PFSK-1 (cell line): ENCODE results near the gene SCUBE1.

Source experiments
- FOXP2 ChIP-seq: optimal IDR thresholded peaks from 2 replicates; pipeline ENCODE3; 2011; ENCODE audit warnings: borderline replicate concordance, control low read depth, inconsistent platforms; ENCODE audit not compliant: insufficient read depth; ENCODE audit errors: extremely low read length, extremely low read depth
- POLR2AphosphoS5 ChIP-seq: IDR thresholded peaks from 2 replicates; pipeline ENCODE4 v1.6.1; 2012; ENCODE audit warnings: low read depth, mild to moderate bottlenecking, control low read depth, low read length, moderate library complexity
- REST ChIP-seq, 2 experiments: IDR thresholded peaks; 2 replicates each; pipeline versions ENCODE4 v1.6.1 to v1.8.0; 2011 to 2012; ENCODE audit warnings: low read depth in 2 of 2, low read length in 2 of 2, control low read depth in 1 of 2, inconsistent platforms in 1 of 2, mild to moderate bottlenecking in 1 of 2, moderate library complexity in 1 of 2; ENCODE audit not compliant: insufficient read depth in 1 of 2
- SIN3A ChIP-seq: IDR thresholded peaks from 2 replicates; pipeline ENCODE4 v1.6.1; 2012; ENCODE audit warnings: mild to moderate bottlenecking, low read length, moderate library complexity, borderline replicate concordance; ENCODE audit not compliant: insufficient read depth
- TAF1 ChIP-seq: IDR thresholded peaks from 2 replicates; pipeline ENCODE4 v1.6.1; 2012; ENCODE audit warnings: low read length, control low read depth, borderline replicate concordance; ENCODE audit not compliant: insufficient read depth

Gene SCUBE1

GRCh38 chr22:43341565-43341964 lies 1.6 kb downstream of the SCUBE1 start:
- no peak for TF ChIP-seq TAF1
- no peak for TF ChIP-seq POLR2AphosphoS5
- TF ChIP-seq SIN3A, result no peak
- no peak for TF ChIP-seq REST (IDR thresholded peaks at IDR 0.05; ENCODE audit: insufficient read depth in 1 of 2, low read depth in 2 of 2, low read length in 2 of 2)
- TF ChIP-seq FOXP2, result no peak

- TF ChIP-seq POLR2AphosphoS5 (no peak), SIN3A (no peak), TAF1 (no peak), REST (IDR thresholded peaks at IDR 0.05; ENCODE audit: insufficient read depth in 1 of 2, low read depth in 2 of 2, low read length in 2 of 2) (no peak), FOXP2 (no peak)
Measured at GRCh38 chr22:43338766-43339345, 4.3 kb downstream of the SCUBE1 start.

GRCh38 chr22:43337946-43338345 lies 5.2 kb downstream of the SCUBE1 start:
- TF ChIP-seq SIN3A, result no peak
- no peak for TF ChIP-seq FOXP2
- no peak for TF ChIP-seq REST (IDR thresholded peaks at IDR 0.05; ENCODE audit: insufficient read depth in 1 of 2, low read depth in 2 of 2, low read length in 2 of 2)
- TF ChIP-seq POLR2AphosphoS5, result no peak
- TF ChIP-seq TAF1, result no peak

- no peak for TF ChIP-seq SIN3A
- TF ChIP-seq REST (IDR thresholded peaks at IDR 0.05; ENCODE audit: insufficient read depth in 1 of 2, low read depth in 2 of 2, low read length in 2 of 2), result no peak
Measured at GRCh38 chr22:43337385-43337784, 5.8 kb downstream of the SCUBE1 start.

GRCh38 chr22:43334378-43334777 lies 8.8 kb downstream of the SCUBE1 start:
- no peak for TF ChIP-seq FOXP2
- TF ChIP-seq SIN3A, result no peak
- no peak for TF ChIP-seq POLR2AphosphoS5
- TF ChIP-seq REST (IDR thresholded peaks at IDR 0.05; ENCODE audit: insufficient read depth in 1 of 2, low read depth in 2 of 2, low read length in 2 of 2), result no peak
- no peak for TF ChIP-seq TAF1
